Measurements from ENCODE around the gene PPP1R13B. TPM values are rescaled to one million over a fixed set of nuclear protein-coding genes. Genes with fewer than 3 reads are reported as not detected.
A peak's percentile ranks its signal among the peaks of the same experiment; 100 is the strongest.

PPP1R13B gene
- total RNA-seq, result 3.5 and 7.3 TPM in 2 replicates

GRCh38 chr14:103847451-103848174 lies at the start of gene PPP1R13B:
Gene PPP1R13B, minus strand, starts transcription at chr14:103847575. Its CDS starts 268 bp downstream, at chr14:103847307.
- TF ChIP-seq CTCF (IDR thresholded peaks at IDR 0.05; ENCODE audit: insufficient read depth, low read depth, low read length), result no peak
- peak within 1 kb of the TSS; percentile 63 for H3K4me3 ChIP-seq (ENCODE audit: low read depth, low read length)
- peak; percentile 79 for DNase-seq (ENCODE audit: low read depth)

- no peak for DNase-seq (ENCODE audit: low read depth)
Observed at GRCh38 chr14:103896578-103896977, 49.2 kb upstream of the PPP1R13B start.

GRCh38 chr14:103894723-103895059 lies 47.3 kb upstream of the PPP1R13B start:
- no peak for DNase-seq (ENCODE audit: low read depth)
- no peak overlapping the region for H3K4me3 ChIP-seq (ENCODE audit: low read depth, low read length)
- no peak for TF ChIP-seq CTCF (IDR thresholded peaks at IDR 0.05; ENCODE audit: insufficient read depth, low read depth, low read length)

More at GRCh38 chr14:103896578-103896977, 49.2 kb upstream of the PPP1R13B start:
- H3K4me3 ChIP-seq (ENCODE audit: low read depth, low read length), result no peak overlapping the region
- TF ChIP-seq CTCF (IDR thresholded peaks at IDR 0.05; ENCODE audit: insufficient read depth, low read depth, low read length), result no peak

- TF ChIP-seq CTCF (IDR thresholded peaks at IDR 0.05; ENCODE audit: insufficient read depth, low read depth, low read length), result no peak
- no peak overlapping the region for H3K4me3 ChIP-seq (ENCODE audit: low read depth, low read length)
- no peak for DNase-seq (ENCODE audit: low read depth)
Observed at GRCh38 chr14:103894034-103894722, 46.8 kb upstream of the PPP1R13B start.

- no peak for DNase-seq (ENCODE audit: low read depth)
- TF ChIP-seq CTCF (IDR thresholded peaks at IDR 0.05; ENCODE audit: insufficient read depth, low read depth, low read length), result no peak
- no peak overlapping the region for H3K4me3 ChIP-seq (ENCODE audit: low read depth, low read length)
Observed at GRCh38 chr14:103892247-103892646, 44.9 kb upstream of the PPP1R13B start.

GRCh38 chr14:103891667-103892215 lies 44.4 kb upstream of the PPP1R13B start:
- DNase-seq (ENCODE audit: low read depth), result no peak
- TF ChIP-seq CTCF (IDR thresholded peaks at IDR 0.05; ENCODE audit: insufficient read depth, low read depth, low read length), result no peak

More at GRCh38 chr14:103891667-103892215, 44.4 kb upstream of the PPP1R13B start:
- H3K4me3 ChIP-seq (ENCODE audit: low read depth, low read length), result no peak overlapping the region
